RWPE2 (cell line): ENCODE data around the gene ZNF148.

Source experiments
- ATAC-seq: fragments of 200-7000 bp; cut with Tn5 transposase; 3 replicates; pipeline ENCODE4 v1.9.1; 2021; ENCODE audit warnings: low read depth
- DNase-seq: peaks from one replicate; pipeline ENCODE4 v3.0.0-alpha.2; 2020; ENCODE audit warnings: low spot score
- H3K27ac ChIP-seq: fragments of 450-650 bp; 2 replicates; pipeline ENCODE4 v1.5.1; 2017; ENCODE audit warnings: mild to moderate bottlenecking; ENCODE audit not compliant: poor library complexity, severe bottlenecking
- H3K27me3 ChIP-seq: fragments of 250-450 bp; sonication (Bioruptor Pico); 2 replicates; pipeline ENCODE4 v1.5.1; 2021; ENCODE audit warnings: mild to moderate bottlenecking, moderate library complexity; ENCODE audit not compliant: insufficient read depth, poor library complexity, severe bottlenecking
- H3K36me3 ChIP-seq: fragments of 250-450 bp; sonication (Bioruptor Pico); 2 replicates; pipeline ENCODE4 v1.5.1; 2020; ENCODE audit warnings: low read depth, mild to moderate bottlenecking, moderate library complexity
- H3K4me1 ChIP-seq: fragments of 250-450 bp; sonication (Bioruptor Pico); 2 replicates; pipeline ENCODE4 v1.5.1; 2021; ENCODE audit warnings: mild to moderate bottlenecking, moderate library complexity; ENCODE audit not compliant: insufficient read depth, poor library complexity, severe bottlenecking
- H3K4me3 ChIP-seq: fragments of 250-450 bp; sonication (Bioruptor Pico); 2 replicates; pipeline ENCODE4 v1.5.1; 2021; ENCODE audit warnings: mild to moderate bottlenecking, moderate library complexity; ENCODE audit not compliant: severe bottlenecking
- H3K9me3 ChIP-seq: fragments of 250-450 bp; sonication (Bioruptor Pico); 2 replicates; pipeline ENCODE4 v1.5.1; 2021; ENCODE audit warnings: mild to moderate bottlenecking, moderate library complexity; ENCODE audit not compliant: severe bottlenecking
- CTCF ChIP-seq: fragments of 450-650 bp; IDR thresholded peaks from one replicate; pipeline ENCODE4 v1.5.1; 2017; ENCODE audit warnings: mild to moderate bottlenecking, moderate library complexity; ENCODE audit not compliant: poor library complexity, severe bottlenecking

ZNF148 gene

GRCh38 chr3:125379483-125379882 lies 4.4 kb upstream of the ZNF148 start:
- Histone ChIP-seq H3K4me1 (peaks cover 7% of the 10 kb centered on the region), H3K27me3 (no peaks in the 10 kb centered on the region), H3K36me3 (no peaks in the 10 kb centered on the region), H3K27ac (no peak overlapping the region), H3K9me3 (no peaks in the 10 kb centered on the region), H3K4me3 (no peak overlapping the region)
- ATAC-seq (no peak), DNase-seq (no peak)
- no peak for TF ChIP-seq CTCF

DNA sequence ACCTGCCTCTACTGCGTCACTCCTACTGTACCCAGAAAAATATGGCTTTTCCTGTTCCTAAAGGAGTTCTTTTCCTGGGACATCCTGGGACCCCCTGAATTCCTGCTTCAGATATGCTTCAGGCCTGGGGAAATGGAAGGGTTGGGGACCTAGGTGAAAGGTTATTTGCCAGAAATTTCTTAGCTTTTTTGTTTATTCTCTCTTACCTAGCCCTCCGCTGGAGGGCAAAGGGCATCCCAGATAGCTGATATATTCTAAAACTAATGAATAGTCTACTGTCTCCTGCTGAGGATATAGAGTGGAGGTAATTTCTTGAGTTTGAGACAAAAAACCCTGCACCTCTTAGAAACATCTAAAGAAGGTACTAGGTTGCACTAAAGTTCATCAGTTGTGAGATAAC lies 3.6 kb upstream of the ZNF148 start:
- ATAC-seq: no peak
- no peak for TF ChIP-seq CTCF
- H3K27me3 ChIP-seq: no peaks in the 10 kb centered on the region

GRCh38 chr3:125375950-125376679 lies 990 bp upstream of the ZNF148 start:
- TF ChIP-seq CTCF: no peak
- Histone ChIP-seq H3K36me3 (peaks cover 9% of the 10 kb centered on the region), H3K27me3 (no peaks in the 10 kb centered on the region), H3K9me3 (no peaks in the 10 kb centered on the region), H3K4me1 (peaks cover 7% of the 10 kb centered on the region), H3K4me3 (peak overlapping the region; percentile 69), H3K27ac (peak overlapping the region; percentile 77)
- DNase-seq (no peak), ATAC-seq (peak; percentile 72)

More for the DNA sequence above, 3.6 kb upstream of the ZNF148 start:
- Histone ChIP-seq H3K4me3 (no peak overlapping the region), H3K27ac (no peak overlapping the region), H3K9me3 (no peaks in the 10 kb centered on the region), H3K36me3 (no peaks in the 10 kb centered on the region), H3K4me1 (peaks cover 7% of the 10 kb centered on the region)
- no peak for DNase-seq

GRCh38 chr3:125374501-125374995 lies 577 bp downstream of the ZNF148 start:
- ATAC-seq: peak; percentile 40

More at GRCh38 chr3:125374501-125374995, 577 bp downstream of the ZNF148 start:
- H3K36me3 ChIP-seq: peaks cover 9% of the 10 kb centered on the region
- peak overlapping the region; percentile 77 for H3K27ac ChIP-seq
- DNase-seq: no peak
- no peaks in the 10 kb centered on the region for H3K9me3 ChIP-seq
- H3K27me3 ChIP-seq: no peaks in the 10 kb centered on the region
- peaks cover 7% of the 10 kb centered on the region for H3K4me1 ChIP-seq
- TF ChIP-seq CTCF: no peak
- peak overlapping the region; percentile 69 for H3K4me3 ChIP-seq
